Epithelial cell of proximal tubule (primary cell): ENCODE measurements around the gene TIE1. TPM values are rescaled to one million over a fixed set of nuclear protein-coding genes. Genes with fewer than 3 reads are reported as not detected.

Experiments
- DNase-seq: peaks from one replicate; pipeline ENCODE4 v3.0.0-alpha.2; 2011; ENCODE audit warnings: low read depth
- H3K4me3 ChIP-seq: 2 replicates; pipeline ENCODE4 v1.5.1; 2011; ENCODE audit warnings: low read depth, mild to moderate bottlenecking, low read length
- CTCF ChIP-seq: conservative IDR thresholded peaks from 2 replicates; pipeline ENCODE4 v1.5.1; 2012; ENCODE audit warnings: low read depth, mild to moderate bottlenecking, low read length
- total RNA-seq: library from RNA; depleted of rRNA; stranded (reverse); fragments of >200 nt; gene quantifications from 2 replicates; pipeline ENCODE4 v1.2.3, GENCODE V29; 2015

The TIE1 gene
- total RNA-seq, 1 donor from 2014 or later, result 1.2 TPM

DNA sequence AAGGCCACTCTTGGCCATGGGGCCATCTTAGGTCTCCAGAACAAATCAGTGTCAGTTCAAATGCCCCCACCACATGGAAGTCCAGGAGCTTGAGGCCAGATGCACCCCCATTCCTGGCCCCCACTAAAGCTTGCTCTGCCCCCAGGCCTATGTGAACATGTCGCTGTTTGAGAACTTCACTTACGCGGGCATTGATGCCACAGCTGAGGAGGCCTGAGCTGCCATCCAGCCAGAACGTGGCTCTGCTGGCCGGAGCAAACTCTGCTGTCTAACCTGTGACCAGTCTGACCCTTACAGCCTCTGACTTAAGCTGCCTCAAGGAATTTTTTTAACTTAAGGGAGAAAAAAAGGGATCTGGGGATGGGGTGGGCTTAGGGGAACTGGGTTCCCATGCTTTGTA is 21.7 kb downstream of the TIE1 start:
- TF ChIP-seq CTCF, result no peak
- no peak for DNase-seq
- no peak overlapping the region for H3K4me3 ChIP-seq

DNA sequence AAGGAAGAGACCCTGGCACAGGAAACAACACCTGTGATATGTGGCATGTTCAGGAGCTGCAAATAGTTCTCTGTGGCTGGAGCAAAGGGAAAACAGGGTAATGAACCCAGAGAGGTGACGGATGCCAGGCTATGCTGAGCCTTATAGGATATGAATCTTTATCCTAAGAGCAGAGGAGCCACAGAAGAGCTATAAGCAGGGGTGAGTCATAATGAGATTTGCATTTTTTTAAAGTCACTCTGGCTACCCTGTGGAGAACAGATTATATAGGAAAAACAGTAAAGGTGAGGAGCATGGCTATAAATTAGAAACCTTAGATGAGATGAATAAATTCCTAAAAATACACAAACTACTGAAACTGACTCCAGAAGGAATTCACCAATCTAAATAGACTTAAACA is 24.0 kb downstream of the TIE1 start:
- no peak overlapping the region for H3K4me3 ChIP-seq
- DNase-seq, result no peak
- no peak for TF ChIP-seq CTCF

- DNase-seq, result no peak
- no peak overlapping the region for H3K4me3 ChIP-seq
- TF ChIP-seq CTCF, result no peak
Measured at GRCh38 chr1:43325381-43325780, 24.6 kb downstream of the TIE1 start.

- H3K4me3 ChIP-seq, result no peak overlapping the region
Measured at GRCh38 chr1:43327549-43328292, 26.9 kb downstream of the TIE1 start.

GRCh38 chr1:43329995-43330751 is 29.4 kb downstream of the TIE1 start:
- H3K4me3 ChIP-seq, result no peak overlapping the region
- DNase-seq, result no peak
- no peak for TF ChIP-seq CTCF

More at GRCh38 chr1:43327549-43328292, 26.9 kb downstream of the TIE1 start:
- TF ChIP-seq CTCF, result no peak
- DNase-seq, result no peak

GRCh38 chr1:43331688-43332087 is 30.9 kb downstream of the TIE1 start:
- H3K4me3 ChIP-seq, result no peak overlapping the region
- DNase-seq, result no peak
- no peak for TF ChIP-seq CTCF
